Stimulated activated naive CD4-positive, alpha-beta T cell treated with Interleukin-2 at 50 U/mL for 16 hours (primary cell): ENCODE data around the gene DDX46.
"Not testable (repeated sequence)": the region's sequence is repeated elsewhere in the genome, so short reads cannot be mapped to it uniquely, and the experiment has no call there.

ENCODE experiments used
- DNase-seq: peaks from one replicate; lab custom pipeline; 2025; lab: John Stamatoyannopoulos, UW

DDX46 gene

DNA sequence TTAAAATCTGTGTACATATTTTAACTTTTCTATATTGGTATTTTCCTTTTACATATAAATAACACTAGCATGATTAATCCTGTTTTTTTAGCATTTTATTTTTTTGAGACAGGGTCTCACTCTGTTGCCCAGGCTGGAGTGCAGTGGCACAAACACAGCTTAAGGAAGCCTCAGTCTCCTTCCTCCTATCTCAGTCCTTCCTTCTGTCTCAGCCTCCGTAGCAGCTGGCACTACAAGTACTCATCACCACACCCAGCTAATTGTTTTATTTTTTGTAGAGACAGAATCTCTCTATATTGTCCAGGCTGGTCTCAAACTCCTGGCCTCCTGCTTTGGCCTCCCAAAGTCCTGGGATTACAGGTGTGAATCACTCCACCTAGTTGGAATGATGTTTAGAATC lies 85.7 kb downstream of the DDX46 start:
- DNase-seq: no peak

DNA sequence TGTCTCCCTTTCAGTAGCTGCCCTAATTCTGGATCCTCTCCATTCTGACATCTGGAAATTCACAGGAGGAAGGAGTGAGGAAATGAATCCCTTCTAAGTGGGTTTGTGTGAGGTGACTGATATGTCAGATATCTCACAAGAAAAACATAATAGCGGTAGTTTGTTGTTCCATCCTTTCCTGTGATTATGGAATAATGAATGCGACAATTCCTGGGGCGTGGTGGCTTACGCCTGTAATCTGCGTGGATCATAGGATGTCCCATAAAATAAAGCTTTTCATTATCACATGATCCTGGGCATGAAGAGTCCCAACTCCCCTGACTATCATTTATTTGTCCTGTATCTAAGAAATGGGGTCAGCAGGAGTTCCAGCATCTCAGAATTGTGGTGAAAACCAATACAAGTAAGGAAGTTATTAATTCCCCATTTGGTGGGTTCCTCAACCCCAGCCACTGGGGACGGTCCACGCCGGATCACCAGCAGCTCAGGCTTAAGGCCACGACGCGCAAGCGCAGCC lies 86.8 kb downstream of the DDX46 start:
- DNase-seq: no peak

- peak; percentile 92 for DNase-seq
These were observed 87.5 kb downstream of the DDX46 start, which contains the start of gene C5orf24 for GRCh38 chr5:134845852-134846640. TSS of gene C5orf24 (plus strand) at chr5:134845968. CDS start at chr5:134854901, 8,933 bp downstream.

GRCh38 chr5:134846641-134846960 lies 88.0 kb downstream of the DDX46 start:
- DNase-seq: no peak

- not testable (repeated sequence) for DNase-seq
These were observed 90.9 kb downstream of the DDX46 start for GRCh38 chr5:134849434-134849933.

DNA sequence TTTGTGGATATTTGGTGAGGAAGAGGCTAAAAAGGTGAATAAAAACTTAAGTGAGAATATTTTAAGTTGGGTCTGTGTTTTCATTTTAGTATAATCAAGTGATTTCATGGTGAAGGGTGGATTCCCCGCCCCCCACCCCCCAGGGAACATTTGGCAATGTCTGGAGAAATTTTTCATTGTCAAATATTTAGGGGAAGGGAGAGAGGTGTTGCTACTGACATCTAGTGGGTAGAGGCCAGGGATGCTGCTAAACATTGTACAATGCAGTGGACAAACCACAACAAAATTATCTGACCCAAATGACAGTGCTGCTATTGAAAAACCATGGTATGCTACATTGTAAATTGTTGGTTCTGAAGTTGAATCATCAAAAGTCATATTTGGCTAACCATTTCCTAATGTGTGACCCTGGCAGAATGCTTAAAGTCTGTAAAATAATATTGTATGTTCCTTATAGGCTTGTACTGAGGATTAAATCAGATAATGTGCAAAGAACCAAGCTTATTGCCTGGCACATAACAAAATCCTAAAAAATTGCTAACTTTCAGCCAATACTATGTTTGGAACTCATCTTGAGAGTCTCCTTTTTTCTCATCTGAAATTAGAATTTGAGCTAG lies 92.8 kb downstream of the DDX46 start:
- no peak for DNase-seq

DNA sequence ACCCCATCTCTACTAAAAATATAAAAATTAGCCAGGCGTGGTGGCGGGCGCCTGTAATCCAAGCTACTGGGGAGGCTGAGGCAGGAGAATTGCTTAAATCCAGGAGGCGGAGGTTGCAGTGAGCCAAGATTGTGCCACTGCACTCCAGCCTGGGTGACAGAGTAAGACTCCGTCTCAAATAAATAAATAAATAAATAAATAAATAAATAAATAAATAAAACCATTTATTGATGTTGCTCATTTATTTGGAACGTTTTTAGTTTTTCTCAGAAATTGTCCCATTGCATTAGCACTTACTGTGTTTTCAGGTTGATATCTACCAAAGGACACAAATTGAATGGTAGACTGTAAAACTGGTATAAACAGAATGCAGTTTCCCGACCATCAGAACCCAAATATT lies 97.9 kb downstream of the DDX46 start:
- not testable (repeated sequence) for DNase-seq

GRCh38 chr5:134857401-134857800 lies 98.8 kb downstream of the DDX46 start:
- no peak for DNase-seq

- DNase-seq: no peak
These were observed 106.1 kb downstream of the DDX46 start for GRCh38 chr5:134864707-134865106.

GRCh38 chr5:134873494-134873893 lies 114.9 kb downstream of the DDX46 start:
- DNase-seq: no peak

DNA sequence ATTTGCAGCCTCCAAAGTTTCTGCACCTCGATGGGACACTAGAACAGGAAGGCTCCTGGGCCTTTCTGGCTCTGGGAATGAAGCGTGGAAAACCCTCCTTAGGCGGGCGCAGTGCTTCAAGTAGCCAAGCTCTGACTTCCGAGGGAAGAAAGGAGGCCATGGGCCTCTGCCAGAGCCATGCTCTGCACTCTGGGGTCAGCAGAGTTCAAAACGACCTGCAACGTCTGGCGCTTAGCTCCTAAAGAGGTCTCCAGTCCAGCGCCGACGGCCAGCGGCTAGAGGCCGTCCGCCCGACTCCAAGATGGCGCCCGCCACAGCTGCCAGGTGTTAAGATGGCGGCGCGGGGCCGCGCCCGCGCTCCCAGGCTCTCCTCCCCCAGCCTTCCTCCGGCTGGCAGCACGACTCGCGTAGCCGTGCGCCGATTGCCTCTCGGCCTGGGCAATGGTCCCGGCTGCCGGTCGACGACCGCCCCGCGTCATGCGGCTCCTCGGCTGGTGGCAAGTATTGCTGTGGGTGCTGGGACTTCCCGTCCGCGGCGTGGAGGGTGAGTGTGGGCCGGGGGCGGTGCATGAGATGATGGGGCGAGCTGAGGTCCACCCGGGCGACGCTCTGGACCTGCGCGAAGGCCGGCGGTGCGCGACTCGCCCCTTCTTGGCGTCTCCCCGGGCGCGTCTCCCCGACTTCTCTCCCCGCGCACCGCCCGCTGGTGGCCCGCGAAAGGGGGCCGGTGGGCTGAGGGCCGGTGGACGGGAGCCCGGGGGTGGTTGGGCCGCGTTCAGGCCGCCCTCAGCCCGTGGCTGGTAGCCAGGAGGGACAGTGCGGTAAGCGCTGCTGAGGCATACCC lies 115.6 kb downstream of the DDX46 start, which contains the start of gene TXNDC15:
Gene TXNDC15, plus strand, starts transcription at position 385 of the 844 bp plus-strand sequence. Its CDS starts 57 bp downstream, at position 442.
- DNase-seq: peak; percentile 76

- peak; percentile 40 for DNase-seq
These were observed 116.5 kb downstream of the DDX46 start for GRCh38 chr5:134874831-134875655.

DNA sequence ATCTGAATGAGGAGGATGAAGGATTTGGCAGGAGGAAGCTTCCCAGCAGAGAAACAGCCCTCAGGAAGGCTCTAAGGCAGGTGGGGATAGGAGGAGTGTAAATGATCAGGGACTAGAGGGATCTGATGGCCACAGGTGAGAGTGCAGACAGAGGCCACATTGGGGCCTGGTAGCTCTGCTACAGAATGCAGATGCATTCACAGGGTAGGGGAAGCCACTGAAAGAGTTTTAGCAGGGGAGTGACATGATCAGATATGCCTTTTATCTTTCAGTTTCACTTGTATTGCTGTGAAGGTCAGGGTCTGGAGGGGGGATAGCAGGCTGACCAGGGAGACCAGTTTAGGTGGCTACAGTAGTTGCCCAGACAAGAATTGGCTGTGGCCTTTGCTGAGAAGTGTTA lies 118.6 kb downstream of the DDX46 start:
- no peak for DNase-seq

DNA sequence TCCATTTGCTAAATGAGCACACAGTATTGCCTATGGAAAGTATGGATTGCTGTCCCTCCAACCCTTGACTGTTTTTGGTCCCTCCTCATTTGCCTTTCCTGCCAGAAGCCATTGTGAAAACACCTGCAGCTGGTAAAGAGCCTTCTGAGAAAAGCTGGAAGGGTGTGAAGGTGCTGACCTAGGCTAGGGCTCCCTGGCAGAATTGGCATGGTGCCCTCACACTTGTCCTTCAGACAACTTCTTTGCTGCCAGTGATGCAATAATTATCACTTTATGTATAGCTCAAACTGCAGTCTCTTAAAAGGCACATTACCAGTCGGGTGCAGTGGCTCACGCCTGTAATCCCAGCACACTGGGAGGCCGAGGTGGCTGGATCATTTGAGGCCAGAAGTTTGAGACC lies 119.8 kb downstream of the DDX46 start:
- no peak for DNase-seq

DNA sequence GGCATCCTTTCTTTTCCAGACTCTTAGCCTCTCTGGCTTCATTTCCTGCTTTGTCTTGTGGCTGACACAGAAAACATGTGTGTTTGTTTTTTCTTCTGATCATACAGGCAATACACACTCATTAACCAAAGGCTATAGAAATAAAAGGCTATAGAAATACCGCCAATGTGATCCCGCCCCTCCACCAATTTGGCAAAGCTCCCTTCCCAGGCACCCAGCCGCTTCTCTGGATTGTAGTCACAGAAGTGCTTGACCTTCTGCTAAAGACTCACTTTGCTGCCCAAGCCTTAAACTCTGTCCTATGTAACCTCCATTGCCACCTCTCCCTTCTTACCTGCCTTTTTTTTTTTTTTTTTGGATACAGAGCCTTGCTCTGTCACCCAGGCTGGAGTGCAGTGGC lies 120.9 kb downstream of the DDX46 start:
- DNase-seq: no peak
